Measurements from ENCODE around the gene GOLGA6L7. TPM values are rescaled to one million over a fixed set of nuclear protein-coding genes. Genes with fewer than 3 reads are reported as not detected.
"Not testable (repeated sequence)": the region's sequence is repeated elsewhere in the genome, so short reads cannot be mapped to it uniquely, and the experiment has no call there.

The GOLGA6L7 gene
- polyA plus RNA-seq, 2 donors, result not detected

GRCh38 chr15:28821420-28821819, 27.0 kb downstream of the GOLGA6L7 start:
- not testable (repeated sequence) for H3K36me3 ChIP-seq (ENCODE audit: control insufficient read depth in 2 of 2, insufficient read depth in 2 of 2, low read length in 1 of 2); H3K9me3 ChIP-seq (ENCODE audit: control insufficient read depth in 2 of 2, insufficient read depth in 1 of 2, low read depth in 1 of 2, low read length in 1 of 2); H3K4me3 ChIP-seq (ENCODE audit: low read depth in 1 of 2, low read length in 2 of 2); H3K27me3 ChIP-seq (ENCODE audit: control insufficient read depth in 1 of 2, insufficient read depth in 2 of 2, low read length in 2 of 2); H3K4me1 ChIP-seq (ENCODE audit: control insufficient read depth in 2 of 2, insufficient read depth in 2 of 2, low read length in 1 of 2); H3K27ac ChIP-seq (ENCODE audit: low read depth in 2 of 2, low read length in 1 of 2)
- WGBS, 2 donors, result 67% methylated on average over 2 of the region's 2 CpGs

GRCh38 chr15:28819930-28820295, 28.5 kb downstream of the GOLGA6L7 start:
- H3K4me1 ChIP-seq (ENCODE audit: control insufficient read depth in 2 of 2, insufficient read depth in 2 of 2, low read length in 1 of 2); H3K36me3 ChIP-seq (ENCODE audit: control insufficient read depth in 2 of 2, insufficient read depth in 2 of 2, low read length in 1 of 2): not testable (repeated sequence)

DNA sequence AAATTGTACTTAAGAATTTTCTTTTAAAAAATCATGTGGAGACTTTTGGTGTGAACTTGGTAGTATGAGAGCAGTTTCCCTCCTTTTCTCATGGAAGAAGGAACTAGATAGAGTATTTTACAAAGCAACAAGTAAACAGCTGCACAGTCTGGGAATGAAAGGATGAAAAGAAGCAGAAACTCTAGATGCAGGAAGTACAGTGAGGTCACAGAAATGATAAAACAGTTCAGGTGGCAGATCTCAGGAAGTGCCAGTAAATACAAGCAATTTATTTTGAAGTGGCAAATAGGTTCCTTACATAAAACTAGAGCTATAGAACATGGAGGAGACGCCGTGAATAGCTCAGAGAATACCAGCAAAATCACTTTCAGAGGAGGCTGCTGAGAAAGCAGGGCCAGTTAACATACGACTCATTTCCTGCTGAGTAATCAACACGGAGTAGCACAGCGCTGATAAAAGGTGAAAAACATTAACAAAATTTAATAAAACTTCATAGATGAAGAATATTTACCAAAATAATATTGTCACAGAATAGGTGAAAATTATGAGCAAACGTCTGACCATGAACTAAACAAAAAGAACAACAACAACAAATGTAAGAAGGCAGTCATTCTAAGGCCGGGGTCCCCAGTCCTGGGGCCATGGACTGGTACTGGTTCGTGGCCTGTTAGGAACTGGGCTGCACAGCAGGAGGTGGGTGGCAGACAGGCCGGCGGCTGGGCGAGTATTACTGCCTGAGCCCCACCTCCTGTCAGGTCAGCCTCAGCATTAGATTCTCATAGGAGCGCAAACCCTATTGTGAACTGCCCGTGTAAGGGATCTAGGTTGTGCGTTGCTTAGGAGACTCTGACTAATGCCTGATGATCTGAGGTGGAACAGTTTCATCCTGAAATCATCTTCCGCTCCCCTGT, 29.2 kb downstream of the GOLGA6L7 start:
- WGBS, 2 donors, result 58 to 61% methylated on average over 10 of the region's 15 CpGs
- H3K4me3 ChIP-seq (ENCODE audit: low read depth in 1 of 2, low read length in 2 of 2), result not testable (repeated sequence)

More at GRCh38 chr15:28819930-28820295, 28.5 kb downstream of the GOLGA6L7 start:
- H3K27me3 ChIP-seq (ENCODE audit: control insufficient read depth in 1 of 2, insufficient read depth in 2 of 2, low read length in 2 of 2); H3K27ac ChIP-seq (ENCODE audit: low read depth in 2 of 2, low read length in 1 of 2); H3K4me3 ChIP-seq (ENCODE audit: low read depth in 1 of 2, low read length in 2 of 2); H3K9me3 ChIP-seq (ENCODE audit: control insufficient read depth in 2 of 2, insufficient read depth in 1 of 2, low read depth in 1 of 2, low read length in 1 of 2): not testable (repeated sequence)
- WGBS, 2 donors, result 83% methylated on average over 1 of the region's 3 CpGs; no CpG with 5 or more reads in 1 of the 2 donors

DNA sequence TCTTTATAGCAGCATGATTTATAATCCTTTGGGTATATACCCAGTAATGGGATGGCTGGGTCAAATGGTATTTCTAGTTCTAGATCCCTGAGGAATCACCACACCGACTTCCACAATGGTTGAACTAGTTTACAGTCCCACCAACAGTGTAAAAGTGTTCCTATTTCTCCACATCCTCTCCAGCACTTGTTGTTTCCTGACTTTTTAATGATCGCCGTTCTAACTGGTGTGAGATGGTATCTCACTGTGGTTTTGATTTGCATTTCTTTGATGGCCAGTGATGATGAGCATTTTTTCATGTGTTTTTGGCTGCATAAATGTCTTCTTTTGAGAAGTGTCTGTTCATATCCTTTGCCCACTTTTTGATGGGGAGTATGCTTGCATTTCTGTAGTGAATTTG, 30.3 kb downstream of the GOLGA6L7 start:
- 76% methylated on average over 2 of the region's 3 CpGs; no CpG with 5 or more reads in 1 of the 2 donors for WGBS, 2 donors
- not testable (repeated sequence) for H3K4me3 ChIP-seq (ENCODE audit: low read depth in 1 of 2, low read length in 2 of 2); H3K27ac ChIP-seq (ENCODE audit: low read depth in 2 of 2, low read length in 1 of 2); H3K4me1 ChIP-seq (ENCODE audit: control insufficient read depth in 2 of 2, insufficient read depth in 2 of 2, low read length in 1 of 2); H3K27me3 ChIP-seq (ENCODE audit: control insufficient read depth in 1 of 2, insufficient read depth in 2 of 2, low read length in 2 of 2); H3K9me3 ChIP-seq (ENCODE audit: control insufficient read depth in 2 of 2, insufficient read depth in 1 of 2, low read depth in 1 of 2, low read length in 1 of 2); H3K36me3 ChIP-seq (ENCODE audit: control insufficient read depth in 2 of 2, insufficient read depth in 2 of 2, low read length in 1 of 2)

More for the DNA sequence above, 29.2 kb downstream of the GOLGA6L7 start:
- H3K27ac ChIP-seq (ENCODE audit: low read depth in 2 of 2, low read length in 1 of 2); H3K4me1 ChIP-seq (ENCODE audit: control insufficient read depth in 2 of 2, insufficient read depth in 2 of 2, low read length in 1 of 2); H3K9me3 ChIP-seq (ENCODE audit: control insufficient read depth in 2 of 2, insufficient read depth in 1 of 2, low read depth in 1 of 2, low read length in 1 of 2); H3K36me3 ChIP-seq (ENCODE audit: control insufficient read depth in 2 of 2, insufficient read depth in 2 of 2, low read length in 1 of 2); H3K27me3 ChIP-seq (ENCODE audit: control insufficient read depth in 1 of 2, insufficient read depth in 2 of 2, low read length in 2 of 2): not testable (repeated sequence)

- H3K36me3 ChIP-seq (ENCODE audit: control insufficient read depth in 2 of 2, insufficient read depth in 2 of 2, low read length in 1 of 2); H3K4me3 ChIP-seq (ENCODE audit: low read depth in 1 of 2, low read length in 2 of 2); H3K27me3 ChIP-seq (ENCODE audit: control insufficient read depth in 1 of 2, insufficient read depth in 2 of 2, low read length in 2 of 2); H3K9me3 ChIP-seq (ENCODE audit: control insufficient read depth in 2 of 2, insufficient read depth in 1 of 2, low read depth in 1 of 2, low read length in 1 of 2); H3K27ac ChIP-seq (ENCODE audit: low read depth in 2 of 2, low read length in 1 of 2); H3K4me1 ChIP-seq (ENCODE audit: control insufficient read depth in 2 of 2, insufficient read depth in 2 of 2, low read length in 1 of 2): not testable (repeated sequence)
Observed at GRCh38 chr15:28814059-28814458, 34.4 kb downstream of the GOLGA6L7 start.

DNA sequence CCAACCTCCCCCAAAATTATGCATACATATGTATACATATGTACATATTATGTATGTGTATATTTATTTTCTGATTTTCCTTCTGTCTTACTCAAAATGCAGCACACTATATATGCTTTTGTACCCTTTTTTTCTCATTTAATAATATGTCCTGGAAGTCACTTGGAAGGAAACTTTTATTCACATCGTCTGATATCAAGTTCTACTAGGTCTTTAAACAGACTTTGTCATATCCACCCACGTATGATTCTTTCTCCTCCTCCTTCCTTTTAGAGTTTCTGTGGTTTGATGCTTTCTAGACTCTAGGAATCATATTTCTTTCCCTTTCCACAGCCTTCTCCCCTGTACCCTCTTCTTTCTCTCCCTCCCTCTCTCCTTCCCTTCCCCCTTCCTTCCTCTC, 35.1 kb downstream of the GOLGA6L7 start:
- WGBS, 2 donors, result 13 to 36% methylated on average over 1 of the region's 2 CpGs
- H3K36me3 ChIP-seq (ENCODE audit: control insufficient read depth in 2 of 2, insufficient read depth in 2 of 2, low read length in 1 of 2), result not testable (repeated sequence)

GRCh38 chr15:28811852-28812550, 36.4 kb downstream of the GOLGA6L7 start:
- not testable (repeated sequence) for H3K4me3 ChIP-seq (ENCODE audit: low read depth in 1 of 2, low read length in 2 of 2); H3K36me3 ChIP-seq (ENCODE audit: control insufficient read depth in 2 of 2, insufficient read depth in 2 of 2, low read length in 1 of 2); H3K4me1 ChIP-seq (ENCODE audit: control insufficient read depth in 2 of 2, insufficient read depth in 2 of 2, low read length in 1 of 2); H3K27me3 ChIP-seq (ENCODE audit: control insufficient read depth in 1 of 2, insufficient read depth in 2 of 2, low read length in 2 of 2); H3K27ac ChIP-seq (ENCODE audit: low read depth in 2 of 2, low read length in 1 of 2); H3K9me3 ChIP-seq (ENCODE audit: control insufficient read depth in 2 of 2, insufficient read depth in 1 of 2, low read depth in 1 of 2, low read length in 1 of 2)
- WGBS, 2 donors, result 55 to 60% methylated on average over 4 of the region's 4 CpGs

More for the DNA sequence above, 35.1 kb downstream of the GOLGA6L7 start:
- H3K4me1 ChIP-seq (ENCODE audit: control insufficient read depth in 2 of 2, insufficient read depth in 2 of 2, low read length in 1 of 2); H3K9me3 ChIP-seq (ENCODE audit: control insufficient read depth in 2 of 2, insufficient read depth in 1 of 2, low read depth in 1 of 2, low read length in 1 of 2); H3K4me3 ChIP-seq (ENCODE audit: low read depth in 1 of 2, low read length in 2 of 2); H3K27me3 ChIP-seq (ENCODE audit: control insufficient read depth in 1 of 2, insufficient read depth in 2 of 2, low read length in 2 of 2); H3K27ac ChIP-seq (ENCODE audit: low read depth in 2 of 2, low read length in 1 of 2): not testable (repeated sequence)

DNA sequence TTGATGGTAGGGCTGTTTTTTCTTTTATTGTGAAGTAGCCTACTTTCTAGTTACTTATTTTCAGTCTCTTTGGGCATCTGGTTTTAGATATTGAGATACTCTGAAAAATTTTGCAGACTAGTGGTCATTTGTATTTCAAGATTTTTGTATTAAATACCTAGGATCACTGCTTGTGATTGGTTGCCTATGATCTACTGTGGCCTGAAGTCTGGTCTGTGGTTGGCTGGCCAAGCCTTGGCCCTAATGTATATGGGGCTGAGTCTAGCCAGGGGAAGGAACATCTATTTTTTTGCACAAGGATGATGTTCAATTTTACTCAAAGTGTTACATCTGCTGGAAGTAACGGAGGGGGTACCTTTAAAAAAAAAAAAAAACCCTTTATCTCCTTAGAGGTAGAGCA, 38.0 kb downstream of the GOLGA6L7 start:
- H3K27me3 ChIP-seq (ENCODE audit: control insufficient read depth in 1 of 2, insufficient read depth in 2 of 2, low read length in 2 of 2); H3K27ac ChIP-seq (ENCODE audit: low read depth in 2 of 2, low read length in 1 of 2); H3K4me3 ChIP-seq (ENCODE audit: low read depth in 1 of 2, low read length in 2 of 2); H3K36me3 ChIP-seq (ENCODE audit: control insufficient read depth in 2 of 2, insufficient read depth in 2 of 2, low read length in 1 of 2); H3K4me1 ChIP-seq (ENCODE audit: control insufficient read depth in 2 of 2, insufficient read depth in 2 of 2, low read length in 1 of 2); H3K9me3 ChIP-seq (ENCODE audit: control insufficient read depth in 2 of 2, insufficient read depth in 1 of 2, low read depth in 1 of 2, low read length in 1 of 2): not testable (repeated sequence)
- 74 to 81% methylated on average over 1 of the region's 1 CpG for WGBS, 2 donors

DNA sequence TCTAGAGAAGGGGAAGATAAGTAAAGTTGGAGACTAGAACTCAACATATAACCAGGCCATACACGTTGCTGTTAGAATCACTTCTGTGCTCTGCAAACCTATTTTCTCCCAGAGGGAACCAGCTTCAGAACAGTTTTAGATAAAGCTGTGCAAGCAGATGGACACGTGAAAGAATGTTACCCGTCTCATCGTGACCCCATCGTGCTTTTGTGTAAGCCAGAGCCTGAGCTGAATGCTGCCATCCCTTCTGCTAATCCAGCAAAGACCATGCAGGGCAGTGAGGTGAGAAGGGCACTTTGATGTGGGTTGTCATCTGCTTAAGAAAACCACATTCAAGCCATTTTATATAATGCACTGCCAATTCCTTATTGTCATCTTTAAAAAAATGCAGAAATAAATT, 40.3 kb downstream of the GOLGA6L7 start:
- not testable (repeated sequence) for H3K36me3 ChIP-seq (ENCODE audit: control insufficient read depth in 2 of 2, insufficient read depth in 2 of 2, low read length in 1 of 2); H3K27me3 ChIP-seq (ENCODE audit: control insufficient read depth in 1 of 2, insufficient read depth in 2 of 2, low read length in 2 of 2); H3K4me1 ChIP-seq (ENCODE audit: control insufficient read depth in 2 of 2, insufficient read depth in 2 of 2, low read length in 1 of 2); H3K4me3 ChIP-seq (ENCODE audit: low read depth in 1 of 2, low read length in 2 of 2); H3K9me3 ChIP-seq (ENCODE audit: control insufficient read depth in 2 of 2, insufficient read depth in 1 of 2, low read depth in 1 of 2, low read length in 1 of 2); H3K27ac ChIP-seq (ENCODE audit: low read depth in 2 of 2, low read length in 1 of 2)
- WGBS, 2 donors, result 57 to 58% methylated on average over 5 of the region's 5 CpGs

GRCh38 chr15:28800366-28800765, 48.1 kb downstream of the GOLGA6L7 start:
- H3K4me1 ChIP-seq (ENCODE audit: control insufficient read depth in 2 of 2, insufficient read depth in 2 of 2, low read length in 1 of 2); H3K27me3 ChIP-seq (ENCODE audit: control insufficient read depth in 1 of 2, insufficient read depth in 2 of 2, low read length in 2 of 2); H3K36me3 ChIP-seq (ENCODE audit: control insufficient read depth in 2 of 2, insufficient read depth in 2 of 2, low read length in 1 of 2); H3K27ac ChIP-seq (ENCODE audit: low read depth in 2 of 2, low read length in 1 of 2); H3K4me3 ChIP-seq (ENCODE audit: low read depth in 1 of 2, low read length in 2 of 2); H3K9me3 ChIP-seq (ENCODE audit: control insufficient read depth in 2 of 2, insufficient read depth in 1 of 2, low read depth in 1 of 2, low read length in 1 of 2): not testable (repeated sequence)
- 72 to 100% methylated on average over 1 to 2 of the region's 2 CpGs for WGBS, 2 donors
